GM11168 (cell line): ENCODE data around the gene STAT1.

Source experiments
- in situ Hi-C: fragments of 300-500 bp; cut with MboI; formaldehyde crosslinking; loops from one replicate; pipeline ENCODE4 v1.12.0; 2022; ENCODE audit warnings: low sequenced_read_pairs; ENCODE audit not compliant: unreplicated experiment

The STAT1 gene

DNA sequence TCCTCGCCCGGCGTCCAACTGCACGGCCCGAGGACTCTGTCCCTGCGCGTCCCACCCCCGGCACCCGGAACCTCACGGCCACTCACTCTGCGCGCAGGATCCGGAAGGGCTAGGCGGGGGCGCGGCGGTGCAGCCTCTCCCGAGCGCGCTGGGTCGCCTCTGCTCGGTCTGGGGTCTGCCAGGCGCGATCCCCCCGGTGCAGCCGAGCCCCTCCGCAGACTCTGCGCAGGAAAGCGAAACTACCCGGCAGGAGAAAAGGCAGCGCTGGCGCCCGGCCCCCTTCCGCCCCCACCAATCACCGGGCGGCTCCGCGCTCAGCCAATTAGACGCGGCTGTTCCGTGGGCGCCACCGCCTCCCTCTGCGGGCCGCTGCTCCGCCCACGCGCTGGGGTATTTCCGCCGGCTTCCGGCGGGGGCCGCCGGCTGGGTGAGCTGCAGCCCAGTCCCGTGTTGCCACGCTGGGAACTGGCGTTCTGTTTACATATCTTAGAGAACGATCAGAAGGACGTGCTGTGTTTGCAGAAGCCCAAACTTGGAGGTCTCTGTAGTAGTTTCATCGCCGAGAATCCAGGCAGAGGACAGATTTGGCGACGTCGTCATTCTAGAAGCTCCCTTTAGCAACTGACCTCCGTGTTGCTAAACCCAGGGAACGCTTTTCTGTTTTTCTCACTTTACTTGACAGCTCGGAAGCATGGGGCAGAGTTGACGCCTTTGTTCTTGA is at the start of gene STAT1:
Gene STAT1 (minus strand): TSS at position 240 of the 721 bp plus-strand sequence. CDS start 4,168 bp downstream, outside the sequence.
- in situ Hi-C loops: no loop called here

DNA sequence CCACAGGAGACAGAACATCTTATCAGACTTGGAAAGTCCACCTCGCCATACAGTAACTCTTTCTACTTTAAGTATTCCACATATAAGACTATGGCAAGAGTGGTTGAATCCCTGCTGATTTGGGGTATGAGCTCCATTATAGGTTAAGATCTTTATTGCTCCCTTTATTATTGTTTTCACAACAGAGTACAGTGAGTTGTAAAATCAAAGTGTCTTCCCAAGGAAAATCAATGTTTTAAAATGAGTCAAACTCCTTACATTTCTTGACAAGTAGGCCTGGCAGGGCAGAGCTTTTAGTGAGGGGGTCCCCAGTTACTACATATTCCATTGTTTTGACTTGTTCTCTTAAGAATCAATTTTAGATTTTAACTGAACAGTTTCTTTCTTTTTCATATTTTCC is 49.6 kb upstream of the STAT1 start:
- in situ Hi-C loops: loop anchor here (25.0 kb wide), 1 partner anchor 449 kb away; no protein-coding TSS in a partner anchor

DNA sequence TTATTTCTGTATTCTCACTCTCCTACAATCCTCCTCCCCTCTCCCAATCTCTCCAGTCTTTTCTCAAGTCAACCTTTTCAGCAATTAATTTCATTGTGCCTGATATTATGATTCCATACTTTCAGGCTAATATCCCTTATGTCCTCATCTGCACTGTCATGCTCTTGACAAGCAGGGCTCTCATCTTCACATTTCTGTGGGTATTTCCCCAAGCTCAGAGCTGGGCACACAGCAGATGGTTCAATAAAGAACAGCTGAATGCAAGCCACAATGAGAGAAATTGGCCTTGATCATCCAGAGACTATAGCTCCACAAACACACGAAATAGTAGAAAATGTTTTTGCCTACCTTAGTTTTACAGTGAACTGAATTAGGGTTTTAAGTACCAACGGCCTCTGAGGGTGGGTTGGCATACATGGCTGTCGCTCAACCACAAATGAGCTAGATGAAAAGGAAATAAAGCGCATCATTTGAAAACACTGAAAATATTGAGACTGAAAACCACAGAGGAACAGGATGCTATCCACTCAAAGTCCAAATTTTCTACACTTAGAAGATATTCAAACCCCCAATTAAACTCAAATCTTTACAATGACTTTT is 47.5 kb upstream of the STAT1 start:
- in situ Hi-C loops: loop anchor here (25.0 kb wide), 1 partner anchor 451 kb away; no protein-coding TSS in a partner anchor

DNA sequence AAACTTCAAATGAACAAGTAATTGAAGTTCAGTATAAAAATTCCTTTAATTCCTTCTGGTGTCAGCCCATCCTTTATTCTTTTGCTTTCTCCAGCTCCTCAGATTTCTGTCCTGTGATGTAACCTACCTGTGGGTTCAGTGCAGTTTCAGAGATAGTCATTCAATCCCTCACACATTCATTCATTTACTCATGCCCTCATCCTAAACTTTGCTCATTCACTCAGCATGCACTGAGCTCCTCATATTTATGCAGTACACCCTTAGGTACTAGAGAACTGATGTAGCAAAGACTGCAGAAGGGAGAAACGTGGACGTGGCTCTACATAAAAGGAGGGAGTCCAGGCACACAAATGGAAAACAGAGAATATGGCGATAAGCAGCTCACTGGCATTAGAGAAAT is 45.3 kb upstream of the STAT1 start:
- in situ Hi-C loops: loop anchor here (25.0 kb wide), 1 partner anchor 453 kb away; no protein-coding TSS in a partner anchor

DNA sequence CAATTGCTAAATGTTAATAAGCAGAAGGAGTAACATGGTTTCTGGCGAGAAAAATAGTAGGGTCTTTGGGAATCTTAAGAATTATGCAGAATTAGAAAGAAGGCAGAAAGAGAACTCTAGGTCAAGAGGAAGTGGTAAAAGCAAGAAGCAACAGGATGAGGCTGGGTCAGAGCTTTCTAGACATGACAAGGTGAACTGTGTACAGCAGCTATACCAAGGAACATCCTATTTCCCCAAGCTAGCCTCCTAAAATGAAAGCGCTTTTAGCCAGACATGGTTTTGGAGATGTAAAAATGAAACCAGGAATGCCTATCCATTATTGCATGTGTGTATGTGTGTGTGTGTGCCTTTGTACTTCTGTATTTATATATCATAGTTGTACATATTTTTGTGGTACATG is 42.3 kb upstream of the STAT1 start:
- in situ Hi-C loops: loop anchor here (25.0 kb wide), 1 partner anchor 456 kb away; no protein-coding TSS in a partner anchor

DNA sequence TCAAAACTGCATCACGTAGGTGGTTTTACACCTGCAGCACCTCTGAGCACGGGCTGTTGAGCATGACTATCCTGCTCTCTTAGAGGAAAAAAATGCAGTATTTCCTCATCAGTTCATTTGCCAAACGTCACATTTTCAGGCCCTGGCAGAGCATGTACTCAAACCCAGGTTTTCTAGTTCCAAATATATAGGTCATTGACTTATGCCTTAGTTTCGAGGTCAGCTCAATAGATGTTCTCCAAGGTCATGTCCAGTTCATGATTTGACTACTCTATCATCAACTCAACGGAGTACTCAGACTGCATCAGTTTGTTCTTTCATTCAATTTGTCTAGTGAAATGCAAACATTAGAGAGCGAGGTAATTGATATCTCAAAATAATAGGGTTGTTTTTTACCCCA is 39.3 kb upstream of the STAT1 start:
- in situ Hi-C loops: loop anchor here (5.0 to 25.0 kb wide), 2 partner anchors 104 to 459 kb away; no protein-coding TSS in a partner anchor

DNA sequence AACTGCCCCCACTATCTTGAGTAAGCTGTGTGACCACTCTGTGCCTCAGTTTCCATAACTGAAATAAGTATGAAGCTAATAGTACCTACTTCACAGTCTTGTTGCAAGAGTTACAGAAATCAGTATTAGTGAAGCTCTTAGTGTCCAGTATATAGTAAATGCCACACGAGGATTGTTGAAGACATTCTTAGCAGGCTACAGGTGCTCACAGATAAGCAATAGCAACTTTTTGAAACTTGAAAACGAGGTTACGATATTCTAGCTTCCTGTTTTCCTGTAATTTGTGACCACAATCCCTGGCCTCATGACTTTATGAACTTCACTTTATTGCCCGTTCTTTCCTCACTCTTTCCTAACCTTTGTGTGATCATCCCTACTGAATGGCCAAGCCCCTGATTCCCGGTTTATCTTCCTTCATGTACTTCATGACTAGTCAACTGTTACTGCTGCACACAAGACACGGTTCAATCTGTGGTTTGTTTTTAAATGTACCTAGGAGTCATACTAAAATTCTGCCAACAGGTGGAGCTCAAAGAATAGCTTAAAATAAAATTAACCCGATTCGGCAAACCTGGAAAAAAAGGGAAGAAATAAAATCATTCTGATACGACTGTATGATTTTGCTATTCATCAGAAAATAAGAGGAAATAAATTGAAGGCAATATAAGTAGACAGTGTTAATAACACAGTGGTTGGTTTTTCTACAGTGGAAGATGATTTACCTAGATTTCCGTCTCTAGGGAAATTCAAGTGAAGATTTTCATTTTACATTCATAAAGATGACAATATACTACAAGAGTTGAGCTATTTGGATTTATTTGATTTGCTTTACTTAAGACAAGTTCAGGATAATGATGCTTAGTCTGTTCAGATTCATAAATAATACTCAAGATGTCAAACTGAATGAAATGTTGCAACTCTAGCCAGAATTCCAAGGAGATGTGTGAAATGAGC is 38.1 kb upstream of the STAT1 start:
- in situ Hi-C loops: loop anchor here (5.0 to 25.0 kb wide), 2 partner anchors 105 to 460 kb away; no protein-coding TSS in a partner anchor

DNA sequence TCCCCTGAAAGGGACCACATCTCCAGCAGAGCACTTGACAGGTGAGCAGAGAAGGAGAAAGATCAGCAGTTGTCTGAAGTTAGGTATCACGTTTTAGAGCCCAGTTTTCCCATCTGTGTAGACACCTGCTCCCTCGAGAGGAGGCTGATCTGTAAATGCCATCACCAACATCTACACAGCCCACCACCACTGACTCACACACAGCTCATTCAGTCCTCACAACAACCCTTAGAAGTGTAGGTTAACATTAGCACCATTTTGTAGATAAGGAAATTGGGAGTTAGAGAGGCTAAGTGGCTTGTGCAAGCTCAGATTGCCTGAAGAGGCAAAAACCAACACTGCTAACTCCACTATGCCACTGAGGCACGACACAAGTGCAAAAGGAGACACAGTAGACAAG is 37.2 kb upstream of the STAT1 start:
- in situ Hi-C loops: loop anchor here (5.0 to 25.0 kb wide), 2 partner anchors 106 to 461 kb away; no protein-coding TSS in a partner anchor

DNA sequence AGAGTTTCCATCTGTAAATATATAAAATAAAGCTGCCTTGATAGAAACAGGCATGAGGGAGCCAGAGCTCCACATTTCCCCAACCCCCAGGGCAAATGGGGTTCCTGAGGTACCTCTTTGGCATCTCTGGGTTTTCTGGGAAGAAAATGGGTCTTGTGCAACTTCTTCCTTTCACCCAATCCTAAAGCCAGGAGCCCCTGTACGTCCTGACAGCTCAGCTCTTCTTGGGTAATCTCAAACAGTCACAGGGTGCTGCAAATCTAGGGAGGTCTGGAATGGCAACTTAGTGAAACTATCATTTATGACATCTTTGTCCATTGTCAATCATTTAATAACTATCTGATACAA is 36.6 kb upstream of the STAT1 start:
- in situ Hi-C loops: loop anchor here (5.0 to 25.0 kb wide), 2 partner anchors 107 to 462 kb away; no protein-coding TSS in a partner anchor

DNA sequence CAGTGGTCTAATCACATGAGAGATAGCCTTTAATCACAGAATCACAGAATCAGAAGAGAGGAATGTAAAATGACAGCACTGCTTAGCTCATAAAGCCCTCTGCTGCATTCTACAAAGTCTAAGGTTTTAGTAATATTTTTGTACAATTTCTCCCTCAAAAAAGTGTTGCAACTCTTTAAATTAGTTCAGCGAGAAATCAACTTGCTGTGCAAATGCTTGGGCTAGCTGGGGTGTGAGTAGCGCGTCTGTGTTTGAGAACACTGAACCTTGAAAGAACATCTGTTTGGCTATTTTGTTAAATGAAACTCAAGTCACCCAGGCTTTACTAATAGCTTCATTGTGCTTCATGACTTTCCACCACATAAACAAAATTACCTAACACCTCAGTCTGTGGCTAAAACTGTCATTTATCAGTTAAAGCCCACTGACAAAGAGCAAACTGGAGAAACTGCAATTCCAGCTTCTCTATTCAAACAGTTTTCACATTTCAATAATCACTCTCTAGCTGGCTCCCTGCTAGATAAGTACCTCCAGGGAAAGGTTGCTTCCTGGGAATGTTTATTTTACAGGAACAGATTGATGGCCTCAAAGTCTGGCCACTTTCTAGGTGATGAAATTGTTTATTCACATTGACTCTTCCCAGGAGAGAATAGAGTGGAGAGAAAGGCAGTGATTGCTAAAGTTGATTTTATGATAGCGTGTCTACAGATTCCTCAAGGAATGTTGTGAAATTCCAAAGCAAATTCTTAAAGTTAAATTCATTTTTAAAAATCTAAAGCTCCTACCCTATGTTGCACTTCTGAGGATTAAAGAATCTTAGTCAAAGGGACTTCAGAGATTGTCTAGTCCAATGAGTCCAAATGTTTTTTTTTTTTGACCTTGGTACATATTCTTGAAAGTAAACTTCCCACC is 36.0 kb upstream of the STAT1 start:
- in situ Hi-C loops: loop anchor here (5.0 to 25.0 kb wide), 2 partner anchors 107 to 462 kb away; no protein-coding TSS in a partner anchor

DNA sequence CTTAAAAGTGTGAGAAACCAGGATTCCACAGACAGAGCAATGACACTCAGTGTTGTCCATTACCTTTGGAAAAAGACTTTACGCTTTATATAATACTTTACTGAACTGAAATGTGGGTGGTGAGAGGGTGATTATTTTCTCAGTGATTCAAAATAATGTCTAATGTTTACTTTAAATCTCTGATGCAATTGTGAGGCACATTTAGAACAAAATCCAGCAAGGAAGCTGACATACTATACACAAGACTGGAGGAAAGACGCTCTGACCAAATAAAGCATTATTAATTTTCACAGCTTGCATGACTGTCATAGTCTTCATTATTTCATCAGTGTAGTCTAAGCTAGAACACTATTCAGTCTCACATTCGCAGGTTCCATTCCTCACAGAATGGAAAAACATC is 34.1 kb upstream of the STAT1 start:
- in situ Hi-C loops: no loop called here

DNA sequence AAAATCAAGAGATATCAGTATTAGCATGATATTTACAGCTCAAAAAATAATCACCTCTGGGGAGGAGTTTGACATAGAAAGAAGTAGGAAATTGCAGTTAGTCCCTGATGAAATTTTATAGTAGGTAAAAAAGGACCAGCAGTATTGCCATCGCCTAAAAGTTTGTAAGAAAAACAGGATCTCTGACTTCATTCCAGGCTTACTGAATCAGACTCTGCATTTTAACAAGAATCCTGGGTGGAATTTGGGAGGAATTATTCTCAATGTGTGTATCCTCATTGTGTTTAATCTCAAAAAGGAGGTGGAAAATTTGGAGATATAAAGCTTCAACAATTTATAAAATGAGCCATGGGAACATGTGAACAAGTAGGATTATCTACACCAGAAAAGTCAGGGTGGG is 31.2 kb upstream of the STAT1 start:
- in situ Hi-C loops: no loop called here

DNA sequence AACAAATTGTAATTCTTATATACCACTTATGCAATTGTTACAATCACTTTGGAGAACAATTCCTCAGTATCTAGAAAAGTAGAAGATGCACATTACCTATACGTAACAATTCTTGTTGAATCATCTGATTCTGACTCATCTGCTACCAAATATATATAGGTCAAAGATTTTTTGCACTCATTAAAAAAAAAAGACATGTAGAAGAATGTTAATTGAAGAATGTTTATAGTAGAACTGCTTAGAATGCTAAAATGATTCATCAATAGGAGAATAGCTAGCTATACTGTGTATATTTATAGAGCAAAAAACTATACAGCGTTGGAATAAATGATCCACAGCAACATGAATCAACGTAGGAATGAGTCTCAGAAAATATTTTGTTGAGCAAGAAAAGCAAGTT is 29.5 kb upstream of the STAT1 start:
- in situ Hi-C loops: no loop called here

DNA sequence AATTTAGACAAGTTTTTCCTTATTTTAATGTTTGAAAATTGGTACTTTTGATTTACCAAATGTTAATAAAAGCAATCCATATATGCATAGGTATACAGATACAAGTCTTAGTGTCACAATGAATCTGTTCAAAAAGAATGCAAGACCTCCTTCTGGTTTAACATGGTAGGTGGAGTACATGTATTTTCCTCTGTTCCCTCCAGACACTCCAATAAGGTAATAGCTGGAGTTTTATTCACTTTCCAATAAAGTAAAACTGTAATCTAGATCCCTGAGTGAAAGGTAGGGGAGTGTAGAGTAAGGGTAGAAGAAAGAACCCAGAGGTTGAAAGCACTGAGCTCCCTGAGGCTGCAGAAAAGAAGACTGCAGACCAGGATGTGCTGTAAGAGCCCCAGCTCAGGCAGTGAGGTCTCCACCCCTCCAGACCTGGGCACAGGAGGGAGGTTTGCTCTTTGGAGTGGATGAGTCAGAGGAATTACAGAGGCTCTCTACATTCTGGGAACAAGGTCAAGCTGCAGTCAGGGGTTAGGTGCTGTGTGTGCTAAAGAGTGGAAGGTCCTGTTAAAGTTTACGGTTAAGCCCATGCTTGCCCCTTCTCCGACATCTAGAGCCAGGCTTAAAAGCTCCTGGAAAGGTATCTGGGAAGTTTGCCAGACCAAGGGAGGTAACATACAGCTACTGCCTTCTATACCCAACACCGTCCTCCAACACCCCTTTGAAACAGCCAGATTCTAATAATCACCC is 27.6 kb upstream of the STAT1 start:
- in situ Hi-C loops: no loop called here

DNA sequence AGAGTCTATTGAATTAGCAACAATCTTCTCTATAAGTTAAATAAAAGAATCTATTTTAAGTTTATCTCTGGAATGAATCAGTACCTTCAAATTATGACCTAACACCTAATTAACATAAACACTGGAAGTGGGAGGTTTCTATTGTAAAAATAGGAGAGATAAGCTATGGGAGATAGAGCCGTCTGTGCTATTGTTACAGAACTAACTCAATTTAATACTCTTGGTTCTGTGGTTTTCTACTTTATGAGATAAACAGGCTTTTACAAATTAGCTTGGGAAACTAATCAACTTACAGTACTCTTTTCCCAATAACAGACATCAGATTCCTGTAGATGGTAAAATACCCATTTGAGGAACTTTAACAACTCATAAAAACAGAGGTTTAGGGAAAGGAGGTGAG is 25.6 kb upstream of the STAT1 start:
- in situ Hi-C loops: no loop called here

DNA sequence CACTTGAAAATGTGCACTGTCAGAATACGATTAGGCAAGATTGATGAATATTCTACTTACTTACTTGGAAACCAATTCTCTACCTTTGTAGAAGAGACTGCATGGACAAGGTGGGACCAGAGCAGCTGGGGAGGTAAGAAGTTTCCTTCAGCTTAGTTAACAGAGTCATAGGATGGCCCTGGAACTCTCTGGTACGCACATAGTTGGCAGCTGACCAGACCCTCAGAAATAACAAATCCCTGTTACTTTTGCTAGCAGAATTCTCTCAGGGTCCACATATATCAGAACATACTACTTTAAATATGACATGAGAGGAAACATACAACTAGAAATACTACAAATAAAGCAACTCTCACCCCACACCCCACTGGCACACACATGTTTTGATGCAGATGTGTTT is 24.8 kb upstream of the STAT1 start:
- in situ Hi-C loops: no loop called here

DNA sequence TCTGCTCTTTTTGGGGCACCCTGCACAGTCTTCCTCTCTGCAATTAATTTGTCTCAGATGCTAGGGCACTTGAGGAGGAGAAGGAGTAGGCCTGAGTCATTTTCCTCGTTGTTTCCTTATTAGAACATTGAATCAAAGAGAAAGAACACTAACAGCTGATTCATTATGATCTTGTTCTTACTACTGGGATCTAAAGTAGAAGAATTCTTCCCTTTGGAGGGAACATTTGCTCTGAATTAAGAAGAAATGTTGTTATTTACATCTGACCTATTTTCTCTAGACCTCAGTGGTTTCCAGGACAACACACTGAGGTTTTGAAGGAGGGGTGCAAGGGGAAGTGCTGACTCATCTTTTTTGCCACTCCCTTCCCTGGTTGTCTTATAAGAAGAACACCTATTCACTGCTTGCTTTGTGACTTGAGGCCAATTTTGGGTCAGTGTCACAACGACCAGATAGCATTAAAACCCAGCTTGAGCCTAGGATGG is 24.3 kb upstream of the STAT1 start:
- in situ Hi-C loops: no loop called here

DNA sequence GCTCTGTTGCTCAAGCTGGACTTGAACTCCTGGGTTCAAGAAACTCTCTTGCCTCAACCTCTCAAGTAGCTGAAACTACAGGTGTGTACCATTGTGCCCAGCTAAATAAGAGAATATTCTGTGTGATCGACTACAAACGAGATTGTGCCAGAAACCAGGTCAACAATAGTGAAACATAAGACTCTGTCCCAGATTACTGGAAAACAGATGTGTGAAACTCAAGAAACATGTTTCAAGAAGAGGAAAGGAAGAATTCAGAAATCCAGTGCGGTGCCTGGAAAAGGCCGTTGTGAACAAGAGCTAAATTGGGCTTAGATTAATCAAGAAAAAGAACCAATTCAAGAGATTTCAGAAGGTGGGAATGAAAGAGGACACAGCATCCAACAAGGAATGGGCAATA is 23.4 kb upstream of the STAT1 start:
- in situ Hi-C loops: no loop called here

DNA sequence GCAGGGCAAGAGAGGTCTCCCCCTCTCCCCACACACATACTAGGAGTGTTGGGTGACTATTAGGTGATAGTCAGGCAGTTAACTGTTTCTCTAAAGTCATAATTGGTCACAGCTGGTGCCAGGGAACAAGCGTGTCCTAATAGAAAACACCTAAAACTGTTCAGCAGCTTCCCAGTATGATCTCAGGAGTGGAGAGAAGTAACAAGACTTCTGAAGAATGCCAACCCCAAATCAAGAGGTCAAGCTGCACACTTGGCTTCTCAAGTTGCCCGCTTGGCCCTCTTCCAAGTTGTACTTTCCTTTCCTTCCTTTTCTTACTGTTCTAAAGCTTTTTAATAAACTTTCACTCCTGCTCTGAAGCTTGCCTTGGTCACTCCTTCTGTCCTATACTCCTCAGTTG is 22.4 kb upstream of the STAT1 start:
- in situ Hi-C loops: no loop called here
